DND-41 (cell line): ENCODE results near the gene CFAP90.

ENCODE experiments used
- EZH2 ChIP-seq: IDR thresholded peaks from 3 replicates; pipeline ENCODE4 v1.6.1; 2012; ENCODE audit warnings: borderline replicate concordance, low read depth, mild to moderate bottlenecking, moderate library complexity, low read length, inconsistent platforms; ENCODE audit not compliant: severe bottlenecking
- TF ChIP-seq, protein P1 (sequence below): IDR thresholded peaks from 2 replicates; pipeline ENCODE4 v1.5.1; 2012; ENCODE audit warnings: borderline replicate concordance, low read length, moderate library complexity, mild to moderate bottlenecking; ENCODE audit not compliant: poor library complexity, severe bottlenecking; ENCODE audit errors: extremely low read depth

DNA sequence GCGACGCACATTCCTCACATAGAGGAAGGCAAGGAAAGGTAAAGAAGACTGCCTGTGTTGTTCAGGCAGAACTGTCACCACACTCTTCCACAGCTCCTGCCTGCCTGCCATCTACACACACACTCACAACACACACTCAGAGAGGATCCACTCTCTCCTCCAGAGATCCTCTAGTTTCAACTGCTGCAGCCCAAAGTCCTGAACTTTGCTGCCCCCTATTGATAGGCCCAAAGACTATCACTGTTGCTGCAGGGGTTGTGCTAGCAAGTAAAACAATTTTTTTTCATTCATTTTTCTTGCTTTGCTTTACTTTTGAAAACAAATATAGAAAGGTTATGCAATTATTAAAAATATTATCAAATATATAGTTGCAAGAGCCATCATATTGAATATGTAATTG is 5.9 kb upstream of the CFAP90 start:
- TF ChIP-seq, protein P1, sequence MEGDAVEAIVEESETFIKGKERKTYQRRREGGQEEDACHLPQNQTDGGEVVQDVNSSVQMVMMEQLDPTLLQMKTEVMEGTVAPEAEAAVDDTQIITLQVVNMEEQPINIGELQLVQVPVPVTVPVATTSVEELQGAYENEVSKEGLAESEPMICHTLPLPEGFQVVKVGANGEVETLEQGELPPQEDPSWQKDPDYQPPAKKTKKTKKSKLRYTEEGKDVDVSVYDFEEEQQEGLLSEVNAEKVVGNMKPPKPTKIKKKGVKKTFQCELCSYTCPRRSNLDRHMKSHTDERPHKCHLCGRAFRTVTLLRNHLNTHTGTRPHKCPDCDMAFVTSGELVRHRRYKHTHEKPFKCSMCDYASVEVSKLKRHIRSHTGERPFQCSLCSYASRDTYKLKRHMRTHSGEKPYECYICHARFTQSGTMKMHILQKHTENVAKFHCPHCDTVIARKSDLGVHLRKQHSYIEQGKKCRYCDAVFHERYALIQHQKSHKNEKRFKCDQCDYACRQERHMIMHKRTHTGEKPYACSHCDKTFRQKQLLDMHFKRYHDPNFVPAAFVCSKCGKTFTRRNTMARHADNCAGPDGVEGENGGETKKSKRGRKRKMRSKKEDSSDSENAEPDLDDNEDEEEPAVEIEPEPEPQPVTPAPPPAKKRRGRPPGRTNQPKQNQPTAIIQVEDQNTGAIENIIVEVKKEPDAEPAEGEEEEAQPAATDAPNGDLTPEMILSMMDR: peak; percentile 72
- TF ChIP-seq EZH2: no peak
